K562 (cell line): ENCODE data around the gene CYSTM1. TPM values are rescaled to one million over a fixed set of nuclear protein-coding genes. Genes with fewer than 3 reads are reported as not detected.

Source experiments
- ATAC-seq: fragments of 200-7000 bp; cut with Tn5 transposase; 3 replicates; pipeline ENCODE4 v1.9.1; 2020; ENCODE audit warnings: moderate library complexity
- BruUV-seq: library from RNA; stranded (reverse); fragments of 400-500 nt; replicated peaks from 2 replicates; lab custom pipeline; 2021; lab: Mats Ljungman, UMichigan
- CTCF ChIA-PET: fragments of 300-600 bp; formaldehyde crosslinking; extraction: SDS; loops from one replicate; lab custom pipeline; 2021; ENCODE audit warnings: low intra/inter-chr PET ratio; lab: Yijun Ruan, JAX
- POLR2A ChIA-PET: fragments of 300-600, 350-650 bp; sonication (Branson Sonifier 250); formaldehyde crosslinking; extraction: SDS; loops from one replicate; lab custom pipeline; 2021; ENCODE audit warnings: antibody characterized with exemption, inconsistent platforms; lab: Yijun Ruan, JAX
- DNase-seq, 4 experiments: peaks; one replicate each; pipeline versions ENCODE4 v3.0.0 to v3.0.0-alpha.2; 2011 to 2018; ENCODE audit warnings: low spot score in 3 of 4, mixed read lengths in 3 of 4; ENCODE audit errors: extremely low read depth in 1 of 4
- FAIRE-seq: peaks from 2 replicates; lab custom pipeline; 2011; peaks lifted over from hg19 to GRCh38; lab: Jason Lieb, UNC
- H2AFZ ChIP-seq: 2 replicates; pipeline ENCODE4 v1.6.0; 2011; ENCODE audit warnings: low read depth, low read length, control low read depth, inconsistent platforms
- H3K27ac ChIP-seq: fragments of 200-600 bp; 3 replicates; pipeline ENCODE4 v1.8.0; 2011; ENCODE audit warnings: low read depth, mild to moderate bottlenecking, control low read depth, inconsistent platforms, low read length, moderate library complexity, mixed read lengths; ENCODE audit errors: extremely low read depth
- H3K27me3 ChIP-seq, 2 experiments: fragments of 300-600 bp in 1 of 2; 2 replicates in 1 of 2; 3 replicates in 1 of 2; pipeline versions ENCODE4 v1.6.0 to v1.8.0; 2011; ENCODE audit warnings: inconsistent platforms in 2 of 2, low read length in 2 of 2, mild to moderate bottlenecking in 1 of 2, mixed read lengths in 1 of 2, moderate library complexity in 1 of 2; ENCODE audit not compliant: control insufficient read depth in 2 of 2, insufficient read depth in 2 of 2
- H3K36me3 ChIP-seq: fragments of 300-600 bp; 3 replicates; pipeline ENCODE4 v1.8.0; 2011; ENCODE audit warnings: mild to moderate bottlenecking, low read length, inconsistent platforms; ENCODE audit not compliant: control insufficient read depth, insufficient read depth
- H3K4me1 ChIP-seq, 2 experiments: fragments of 200-600 bp in 1 of 2; replicated peaks in 1 of 2; 2 replicates in 1 of 2; 3 replicates in 1 of 2; pipeline versions ENCODE4 v1.5.1 to v1.8.0; 2011; ENCODE audit warnings: inconsistent platforms in 2 of 2, low read length in 2 of 2, mild to moderate bottlenecking in 1 of 2, mixed read lengths in 1 of 2, moderate library complexity in 1 of 2; ENCODE audit not compliant: control insufficient read depth in 2 of 2, insufficient read depth in 2 of 2
- H3K4me2 ChIP-seq: 2 replicates; pipeline ENCODE4 v1.6.1; 2011; ENCODE audit warnings: low read length, control low read depth, inconsistent platforms, mixed read lengths; ENCODE audit not compliant: insufficient read depth
- H3K4me3 ChIP-seq: fragments of 200-600 bp; sonication (generic), shearing (Covaris generic); 2 replicates; pipeline ENCODE4 v1.5.1; 2016; ENCODE audit warnings: control low read depth, inconsistent platforms
- H3K79me2 ChIP-seq: fragments of 200-600 bp; 3 replicates; pipeline ENCODE4 v1.8.0; 2011; ENCODE audit warnings: low read length, inconsistent platforms; ENCODE audit not compliant: control insufficient read depth, insufficient read depth
- H3K9ac ChIP-seq, 2 experiments: 2 replicates each; pipeline versions ENCODE4 v1.6.0 to v1.6.1; 2011; ENCODE audit warnings: low read depth in 2 of 2, low read length in 2 of 2, control low read depth in 1 of 2, inconsistent platforms in 1 of 2, mild to moderate bottlenecking in 1 of 2, mixed read lengths in 1 of 2; ENCODE audit not compliant: insufficient read depth in 1 of 2
- H3K9me1 ChIP-seq: one replicate; pipeline ENCODE4 v1.6.0; 2011; ENCODE audit warnings: inconsistent platforms, mild to moderate bottlenecking, low read length, moderate library complexity; ENCODE audit not compliant: control insufficient read depth, insufficient read depth
- H3K9me3 ChIP-seq: replicated peaks from 2 replicates; pipeline ENCODE4 v1.5.1; 2011; ENCODE audit warnings: low read depth, low read length, inconsistent platforms; ENCODE audit not compliant: control insufficient read depth, insufficient read depth
- H4K20me1 ChIP-seq: replicated peaks from 2 replicates; pipeline ENCODE4 v1.6.1; 2011; ENCODE audit warnings: low read length, inconsistent platforms, mixed read lengths; ENCODE audit not compliant: control insufficient read depth, insufficient read depth
- CHD2 ChIP-seq: IDR thresholded peaks from 2 replicates; pipeline ENCODE4 v1.6.1; 2011; ENCODE audit warnings: low read depth, low read length
- HNRNPK ChIP-seq: fragments of 200-400 bp; formaldehyde crosslinking; IDR thresholded peaks from one replicate; pipeline ENCODE4 v1.6.1; 2018; ENCODE audit warnings: mild to moderate bottlenecking, low read depth, low read length; ENCODE audit not compliant: poor library complexity, severe bottlenecking
- MAZ ChIP-seq, 2 experiments: fragments of 450-650 bp in 1 of 2; sonication (generic) in 1 of 2; formaldehyde crosslinking; IDR thresholded peaks in 1 of 2; conservative IDR thresholded peaks in 1 of 2; 2 replicates each; pipeline versions ENCODE4 v1.4.0 to v1.5.0; 2020; ENCODE audit warnings: mild to moderate bottlenecking in 1 of 2, missing genetic modification reagents in 1 of 2
- MCM3 ChIP-seq: fragments of 450-650 bp; IDR thresholded peaks from 2 replicates; pipeline ENCODE4 v1.6.1; 2016
- MCM7 ChIP-seq, 2 experiments: fragments of 450-650 bp; IDR thresholded peaks; 2 replicates each; pipeline ENCODE4 v1.6.1; 2016 to 2018
- NRF1 ChIP-seq, 2 experiments: fragments of 450-650 bp; IDR thresholded peaks in 1 of 2; conservative IDR thresholded peaks in 1 of 2; 2 replicates each; pipeline ENCODE4 v1.6.1; 2014; ENCODE audit warnings: mild to moderate bottlenecking in 2 of 2
- PURB ChIP-seq: sonication (generic); formaldehyde crosslinking; IDR thresholded peaks from 2 replicates; pipeline ENCODE4 v1.9.0; 2021; ENCODE audit warnings: low read depth, mild to moderate bottlenecking, missing genetic modification reagents
- SP2 ChIP-seq: IDR thresholded peaks from 2 replicates; pipeline ENCODE4 v1.6.1; 2011; ENCODE audit warnings: mild to moderate bottlenecking, low read depth, low read length, moderate library complexity; ENCODE audit not compliant: poor library complexity, severe bottlenecking; ENCODE audit errors: extremely low read depth
- ZNF583 ChIP-seq: fragments of 250-450 bp; sonication (Bioruptor Pico); IDR thresholded peaks from 2 replicates; pipeline ENCODE4 v1.4.0; 2020
- ZNF584 ChIP-seq: fragments of 200-800 bp; sonication (Bioruptor generic); IDR thresholded peaks from 2 replicates; pipeline ENCODE4 v1.6.1; 2016; ENCODE audit warnings: low read depth, mild to moderate bottlenecking, missing genetic modification characterization, missing compliant biosample characterization
- WGBS: fragments of 100-300 bp; shearing (Covaris generic); methylation state at CpG from one replicate; pipeline ENCODE4 v1.1.6; 2016; ENCODE audit warnings: low coverage, mixed read lengths; ENCODE audit not compliant: insufficient coverage; ENCODE audit errors: missing lambda C conversion rate; 5-methylcytosine and 5-hydroxymethylcytosine counted together
- in situ Hi-C: fragments of 300-500 bp; cut with MboI; formaldehyde crosslinking; loops from 4 replicates; pipeline ENCODE4 v1.15.0; 2018; ENCODE audit warnings: inconsistent platforms, mixed read lengths
- intact Hi-C: fragments of 100-400 bp; cut with micrococcal nuclease; formaldehyde crosslinking; loops from 2 replicates; pipeline ENCODE4 v1.14.2; 2022
- polyA plus RNA-seq, 8 experiments: library from polyadenylated mRNA; depleted of rRNA in 4 of 8; stranded (reverse) in 5 of 8; unstranded in 3 of 8; fragments of >200 nt; fragmentation: Nextera tagmentation in 2 of 8; fragmentation: Illumina TruSeq in 1 of 8; extraction: Ambion mirVana in 2 of 8; extraction: Trizol in 1 of 8; gene quantifications; 2 replicates each; pipeline versions ENCODE4 v1.2.1 to v1.2.3, GENCODE V29; 2011 to 2014; ENCODE audit warnings: inconsistent platforms in 1 of 8, missing spikeins in 1 of 8
- total RNA-seq, 7 experiments: library from RNA; depleted of rRNA in 6 of 7; stranded (reverse); fragments of >200 nt in 6 of 7; fragmentation: Illumina TruSeq in 2 of 7; extraction: Trizol in 2 of 7; gene quantifications; 2 replicates each; pipeline versions ENCODE4 v1.2.1 to v1.2.3, GENCODE V29; 2011 to 2021; ENCODE audit warnings: low replicate concordance in 1 of 7
- TF ChIP-seq, protein P1 (sequence below): sonication (generic); formaldehyde crosslinking; IDR thresholded peaks from 2 replicates; pipeline ENCODE4 v1.8.1; 2023; ENCODE audit warnings: mild to moderate bottlenecking, missing genetic modification reagents, moderate library complexity
- TF ChIP-seq, protein P2 (sequence below): sonication (generic); formaldehyde crosslinking; IDR thresholded peaks from 2 replicates; pipeline ENCODE4 v1.8.1; 2023; ENCODE audit warnings: mild to moderate bottlenecking, missing genetic modification reagents
- TF ChIP-seq, protein P3 (sequence below): sonication (generic); formaldehyde crosslinking; IDR thresholded peaks from 2 replicates; pipeline ENCODE4 v1.9.0; 2022; ENCODE audit warnings: mild to moderate bottlenecking, missing genetic modification reagents

The CYSTM1 gene
- total and polyA plus RNA-seq, 9 of the 15 experiments (the other 6 are each of a cell fraction or from before 2014, with no cell fraction given) = 76.1 to 422 (median 108) TPM

DNA sequence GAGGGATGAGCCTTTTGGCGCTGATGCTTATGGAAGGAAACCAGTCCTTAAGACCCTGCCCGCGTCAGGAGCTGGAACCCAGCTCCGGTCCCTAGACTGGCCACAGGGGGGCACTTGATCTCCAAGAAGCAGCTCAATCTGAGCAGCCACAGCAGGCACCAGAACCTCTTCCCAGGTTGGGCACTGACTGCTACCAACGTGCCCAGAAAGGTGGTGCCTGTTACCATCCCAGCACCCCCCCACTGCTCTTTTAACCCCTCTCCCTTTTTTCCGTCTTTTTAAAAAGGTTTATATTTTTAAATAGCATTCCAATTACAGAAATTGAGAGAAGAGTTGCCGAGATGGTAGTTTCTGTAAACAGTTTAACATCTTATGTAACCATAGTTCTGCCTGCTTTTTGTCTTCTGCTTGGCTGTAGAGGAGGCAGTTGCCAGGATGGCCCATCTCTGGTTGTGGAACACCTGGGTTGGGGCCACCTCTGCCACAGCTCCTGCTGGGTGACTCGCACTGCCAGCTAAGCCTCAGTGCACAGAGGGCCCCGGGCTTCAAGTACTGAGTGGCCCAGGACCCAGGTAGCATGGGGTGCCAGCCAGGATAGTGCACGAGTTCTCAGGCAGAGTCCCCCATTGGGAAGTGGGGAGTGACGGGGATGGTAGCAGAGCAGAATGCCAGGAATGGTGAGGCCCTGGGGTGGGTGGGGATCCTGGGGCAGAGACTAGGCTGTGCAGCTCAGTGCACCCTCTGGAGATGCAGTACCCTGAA lies 65.1 kb downstream of the CYSTM1 start (continued):
- TF ChIP-seq, protein P1, sequence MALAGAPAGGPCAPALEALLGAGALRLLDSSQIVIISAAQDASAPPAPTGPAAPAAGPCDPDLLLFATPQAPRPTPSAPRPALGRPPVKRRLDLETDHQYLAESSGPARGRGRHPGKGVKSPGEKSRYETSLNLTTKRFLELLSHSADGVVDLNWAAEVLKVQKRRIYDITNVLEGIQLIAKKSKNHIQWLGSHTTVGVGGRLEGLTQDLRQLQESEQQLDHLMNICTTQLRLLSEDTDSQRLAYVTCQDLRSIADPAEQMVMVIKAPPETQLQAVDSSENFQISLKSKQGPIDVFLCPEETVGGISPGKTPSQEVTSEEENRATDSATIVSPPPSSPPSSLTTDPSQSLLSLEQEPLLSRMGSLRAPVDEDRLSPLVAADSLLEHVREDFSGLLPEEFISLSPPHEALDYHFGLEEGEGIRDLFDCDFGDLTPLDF = no peak
- no peak for TF ChIP-seq HNRNPK
- TF ChIP-seq, protein P2, sequence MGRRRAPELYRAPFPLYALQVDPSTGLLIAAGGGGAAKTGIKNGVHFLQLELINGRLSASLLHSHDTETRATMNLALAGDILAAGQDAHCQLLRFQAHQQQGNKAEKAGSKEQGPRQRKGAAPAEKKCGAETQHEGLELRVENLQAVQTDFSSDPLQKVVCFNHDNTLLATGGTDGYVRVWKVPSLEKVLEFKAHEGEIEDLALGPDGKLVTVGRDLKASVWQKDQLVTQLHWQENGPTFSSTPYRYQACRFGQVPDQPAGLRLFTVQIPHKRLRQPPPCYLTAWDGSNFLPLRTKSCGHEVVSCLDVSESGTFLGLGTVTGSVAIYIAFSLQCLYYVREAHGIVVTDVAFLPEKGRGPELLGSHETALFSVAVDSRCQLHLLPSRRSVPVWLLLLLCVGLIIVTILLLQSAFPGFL (CRISPR knock-in tag) = no peak

DNA sequence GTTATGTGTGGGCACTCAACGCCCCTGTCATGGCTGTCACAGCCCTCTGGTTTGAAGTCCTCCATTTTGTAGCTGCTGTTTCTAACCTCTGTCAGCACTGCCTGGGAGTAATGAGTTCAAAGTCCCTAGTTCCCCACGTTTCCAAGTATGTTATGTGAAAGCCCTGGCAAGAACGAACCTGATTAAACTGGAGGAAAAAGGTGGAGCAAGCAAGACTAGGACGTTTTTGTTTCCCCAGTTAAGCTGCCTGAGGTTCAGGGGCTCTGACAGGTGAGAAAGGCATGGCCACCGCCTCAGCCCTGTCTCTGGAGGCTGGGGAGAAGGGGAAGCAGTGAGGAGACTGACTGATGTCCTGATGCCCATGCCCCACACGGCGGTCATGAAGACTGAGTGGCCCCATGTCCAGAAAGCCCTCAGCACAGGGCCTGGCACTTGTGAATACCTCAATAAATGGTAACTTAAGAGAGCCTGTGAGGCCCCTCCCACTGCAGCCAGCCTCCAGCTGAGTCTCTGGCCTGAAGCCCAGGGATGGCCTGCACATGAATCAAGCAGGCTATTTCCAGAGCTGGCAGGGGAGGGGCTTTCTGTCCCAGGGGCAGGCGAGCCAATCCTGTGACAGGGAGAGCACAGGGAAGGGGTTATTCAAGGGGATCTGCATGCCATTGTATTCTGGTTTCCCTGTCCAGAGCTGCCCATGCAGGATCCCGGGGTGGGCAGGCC lies 66.2 kb downstream of the CYSTM1 start:
- in situ Hi-C loops = loop anchor here (5.0 to 10.0 kb wide), 2 partner anchors 116 to 484 kb away; no protein-coding TSS in a partner anchor
- intact Hi-C loops = loop anchor here (1.0 to 10.0 kb wide), 4 partner anchors 72 to 491 kb away; partner anchors contain the start of gene SRA1
- H3K4me2 ChIP-seq = no peak overlapping the region
- peak; percentile 94 for FAIRE-seq
- peak; percentile 40 to 85 (median 60) for DNase-seq
- ChIA-PET POLR2A (interaction anchor here (0.7 to 1.8 kb wide), 8 partner anchors 11 to 113 kb away, joined by 3 to 9 read pairs (median 3); partner anchors contain the start of gene HBEGF), CTCF (interaction anchor here (0.5 to 2.4 kb wide), 3 partner anchors 111 to 479 kb away, joined by 3 to 11 read pairs (median 4); no protein-coding TSS in a partner anchor)
- peak overlapping the region in 1 of 2 experiments; percentile 40; a peak in 1 of 4 replicates for H3K9ac ChIP-seq
- H3K36me3 ChIP-seq = peaks cover 34% of the 10 kb centered on the region
- H3K4me3 ChIP-seq = no peak overlapping the region
- no peaks in the 10 kb centered on the region for H3K27me3 ChIP-seq
- H3K9me1 ChIP-seq = no peaks in the 10 kb centered on the region
- no peak overlapping the region for H2AFZ ChIP-seq
- BruUV-seq = no TSS peak
- WGBS = 29% methylated on average over 9 of the region's 9 CpGs
- peaks cover 28% of the 10 kb centered on the region for H4K20me1 ChIP-seq
- ATAC-seq = peak; percentile 83
- peaks cover 15 to 30% of the 10 kb centered on the region in 2 experiments for H3K4me1 ChIP-seq
- peaks cover 9% of the 10 kb centered on the region; the same call in 1 of the 3 replicates for H3K79me2 ChIP-seq
- H3K9me3 ChIP-seq = no peaks in the 10 kb centered on the region
- H3K27ac ChIP-seq = no peak overlapping the region
- TF ChIP-seq MCM7 (IDR thresholded peaks at IDR 0.05) = no peak
- TF ChIP-seq, protein P3, sequence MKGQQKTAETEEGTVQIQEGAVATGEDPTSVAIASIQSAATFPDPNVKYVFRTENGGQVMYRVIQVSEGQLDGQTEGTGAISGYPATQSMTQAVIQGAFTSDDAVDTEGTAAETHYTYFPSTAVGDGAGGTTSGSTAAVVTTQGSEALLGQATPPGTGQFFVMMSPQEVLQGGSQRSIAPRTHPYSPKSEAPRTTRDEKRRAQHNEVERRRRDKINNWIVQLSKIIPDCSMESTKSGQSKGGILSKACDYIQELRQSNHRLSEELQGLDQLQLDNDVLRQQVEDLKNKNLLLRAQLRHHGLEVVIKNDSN (CRISPR knock-in tag) = no peak
- no peak for TF ChIP-seq ZNF583 (CRISPR knock-in tag)
- TF ChIP-seq NRF1 (conservative IDR thresholded peaks at IDR 0.05 in 1 of 2, IDR thresholded peaks at IDR 0.05 in 1 of 2) = peak; percentile 30 to 52; a peak in 3 of 4 replicates
- no peak for TF ChIP-seq MCM3
- 0 out of 4 replicates have a peak, but pooled peaks of 1 of the 2 experiments have one; percentile 36 for TF ChIP-seq MAZ (CRISPR knock-in tag; conservative IDR thresholded peaks at IDR 0.05 in 1 of 2, IDR thresholded peaks at IDR 0.05 in 1 of 2)
- no peak for TF ChIP-seq ZNF584 (CRISPR knock-in tag)
- no peak for TF ChIP-seq SP2
- TF ChIP-seq PURB = no peak
- TF ChIP-seq CHD2 = no peak
